ENCODE results near the gene HSFX3. TPM values are rescaled to one million over a fixed set of nuclear protein-coding genes. Genes with fewer than 3 reads are reported as not detected.

HSFX3 gene
- total and polyA plus RNA-seq, 2 of the 13 experiments (the other 11 are each of a cell fraction or from before 2014, with no cell fraction given), result not detected

DNA sequence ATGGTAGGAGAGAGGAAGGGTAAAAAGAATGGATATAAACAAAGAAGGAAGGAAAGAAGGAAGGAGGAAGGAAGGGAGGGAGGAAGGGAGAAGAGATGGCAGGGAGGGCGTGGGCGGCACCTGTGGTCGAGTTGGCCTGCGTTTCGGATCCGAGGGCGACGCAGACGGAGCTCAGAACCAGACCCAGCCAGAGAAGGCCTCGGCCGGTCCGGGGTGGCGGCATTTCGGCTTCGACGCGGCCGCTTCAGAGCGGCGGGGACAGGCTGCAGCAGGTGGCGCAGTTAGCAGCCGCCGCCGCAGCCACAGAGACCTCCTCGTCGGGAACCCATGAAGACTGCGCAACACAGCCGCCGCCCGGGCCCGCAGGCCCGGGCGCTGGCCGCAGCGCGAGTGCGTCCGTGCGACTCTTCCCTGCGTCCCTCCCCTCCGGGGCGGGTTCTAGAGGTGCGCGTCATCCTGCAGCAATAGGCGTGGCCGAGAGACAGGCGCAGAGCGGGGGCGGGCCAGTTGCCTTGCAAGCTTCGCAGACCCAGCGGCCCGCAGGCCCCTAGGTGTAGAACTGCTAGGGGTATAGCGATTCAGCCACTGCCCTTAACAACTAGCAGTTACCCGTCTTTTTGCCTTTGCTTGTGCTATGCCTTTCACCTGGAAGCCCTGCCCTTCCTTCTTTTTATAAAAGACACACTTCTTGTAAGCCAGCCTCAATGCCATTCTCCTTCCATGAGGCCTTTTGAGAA lies 44.6 kb downstream of the HSFX3 start, which contains the start of gene IDS (continued):
- TF ChIP-seq ZNF556 (CRISPR knock-in tag; IDR thresholded peaks at IDR 0.05; ENCODE audit: borderline replicate concordance) (no peak), LRRFIP1 (CRISPR knock-in tag; conservative IDR thresholded peaks at IDR 0.05) (no peak), ZNF616 (CRISPR knock-in tag; IDR thresholded peaks at IDR 0.05; ENCODE audit: low read depth) (no peak), ZBTB20 (CRISPR knock-in tag; IDR thresholded peaks at IDR 0.05; ENCODE audit: borderline replicate concordance, low read depth) (no peak), CBFB (CRISPR knock-in tag; IDR thresholded peaks at IDR 0.05) (no peak), ZNF138 (CRISPR knock-in tag; IDR thresholded peaks at IDR 0.05; ENCODE audit: low read depth) (no peak), PRDM15 (CRISPR knock-in tag; IDR thresholded peaks at IDR 0.05) (no peak), JUND (CRISPR knock-in tag; IDR thresholded peaks at IDR 0.05) (no peak), DPF2 (CRISPR knock-in tag; IDR thresholded peaks at IDR 0.05; ENCODE audit: borderline replicate concordance, low read depth) (no peak), ZNF253 (CRISPR knock-in tag; IDR thresholded peaks at IDR 0.05; ENCODE audit: borderline replicate concordance) (no peak), EZH2 (conservative IDR thresholded peaks at IDR 0.05; ENCODE audit: low read depth, low read length) (no peak), ZNF33B (CRISPR knock-in tag; IDR thresholded peaks at IDR 0.05) (no peak), MTA1 (CRISPR knock-in tag; IDR thresholded peaks at IDR 0.05; ENCODE audit: borderline replicate concordance) (no peak)
- TF ChIP-seq, protein P1, sequence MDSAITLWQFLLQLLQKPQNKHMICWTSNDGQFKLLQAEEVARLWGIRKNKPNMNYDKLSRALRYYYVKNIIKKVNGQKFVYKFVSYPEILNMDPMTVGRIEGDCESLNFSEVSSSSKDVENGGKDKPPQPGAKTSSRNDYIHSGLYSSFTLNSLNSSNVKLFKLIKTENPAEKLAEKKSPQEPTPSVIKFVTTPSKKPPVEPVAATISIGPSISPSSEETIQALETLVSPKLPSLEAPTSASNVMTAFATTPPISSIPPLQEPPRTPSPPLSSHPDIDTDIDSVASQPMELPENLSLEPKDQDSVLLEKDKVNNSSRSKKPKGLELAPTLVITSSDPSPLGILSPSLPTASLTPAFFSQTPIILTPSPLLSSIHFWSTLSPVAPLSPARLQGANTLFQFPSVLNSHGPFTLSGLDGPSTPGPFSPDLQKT (CRISPR knock-in tag; IDR thresholded peaks at IDR 0.05; ENCODE audit: borderline replicate concordance), result no peak
- TF ChIP-seq, protein P2, sequence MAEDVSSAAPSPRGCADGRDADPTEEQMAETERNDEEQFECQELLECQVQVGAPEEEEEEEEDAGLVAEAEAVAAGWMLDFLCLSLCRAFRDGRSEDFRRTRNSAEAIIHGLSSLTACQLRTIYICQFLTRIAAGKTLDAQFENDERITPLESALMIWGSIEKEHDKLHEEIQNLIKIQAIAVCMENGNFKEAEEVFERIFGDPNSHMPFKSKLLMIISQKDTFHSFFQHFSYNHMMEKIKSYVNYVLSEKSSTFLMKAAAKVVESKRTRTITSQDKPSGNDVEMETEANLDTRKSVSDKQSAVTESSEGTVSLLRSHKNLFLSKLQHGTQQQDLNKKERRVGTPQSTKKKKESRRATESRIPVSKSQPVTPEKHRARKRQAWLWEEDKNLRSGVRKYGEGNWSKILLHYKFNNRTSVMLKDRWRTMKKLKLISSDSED (CRISPR knock-in tag; IDR thresholded peaks at IDR 0.05), result no peak
- TF ChIP-seq, protein P3, sequence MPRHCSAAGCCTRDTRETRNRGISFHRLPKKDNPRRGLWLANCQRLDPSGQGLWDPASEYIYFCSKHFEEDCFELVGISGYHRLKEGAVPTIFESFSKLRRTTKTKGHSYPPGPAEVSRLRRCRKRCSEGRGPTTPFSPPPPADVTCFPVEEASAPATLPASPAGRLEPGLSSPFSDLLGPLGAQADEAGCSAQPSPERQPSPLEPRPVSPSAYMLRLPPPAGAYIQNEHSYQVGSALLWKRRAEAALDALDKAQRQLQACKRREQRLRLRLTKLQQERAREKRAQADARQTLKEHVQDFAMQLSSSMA (CRISPR knock-in tag; IDR thresholded peaks at IDR 0.05), result no peak
- TF ChIP-seq, protein P4, sequence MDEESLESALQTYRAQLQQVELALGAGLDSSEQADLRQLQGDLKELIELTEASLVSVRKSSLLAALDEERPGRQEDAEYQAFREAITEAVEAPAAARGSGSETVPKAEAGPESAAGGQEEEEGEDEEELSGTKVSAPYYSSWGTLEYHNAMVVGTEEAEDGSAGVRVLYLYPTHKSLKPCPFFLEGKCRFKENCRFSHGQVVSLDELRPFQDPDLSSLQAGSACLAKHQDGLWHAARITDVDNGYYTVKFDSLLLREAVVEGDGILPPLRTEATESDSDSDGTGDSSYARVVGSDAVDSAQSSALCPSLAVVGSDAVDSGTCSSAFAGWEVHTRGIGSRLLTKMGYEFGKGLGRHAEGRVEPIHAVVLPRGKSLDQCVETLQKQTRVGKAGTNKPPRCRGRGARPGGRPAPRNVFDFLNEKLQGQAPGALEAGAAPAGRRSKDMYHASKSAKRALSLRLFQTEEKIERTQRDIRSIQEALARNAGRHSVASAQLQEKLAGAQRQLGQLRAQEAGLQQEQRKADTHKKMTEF (CRISPR knock-in tag; IDR thresholded peaks at IDR 0.05), result no peak
